Activated CD4-positive, alpha-beta T cell treated with anti-CD3 and anti-CD28 coated beads, Interleukin-2, amount 50 U/mL, for 16 hours (primary cell): Measurements from ENCODE around the gene GAS7.
"Not testable (repeated sequence)": the region's sequence is repeated elsewhere in the genome, so short reads cannot be mapped to it uniquely, and the experiment has no call there.

ENCODE experiments used
- DNase-seq: peaks from one replicate; pipeline ENCODE4 v3.0.0-alpha.2; 2020

GAS7 gene

GRCh38 chr17:9932491-9932890 is 265.9 kb downstream of the GAS7 start:
- DNase-seq: no peak

- no peak for DNase-seq
Observed at GRCh38 chr17:9931144-9931741, 267.2 kb downstream of the GAS7 start.

- DNase-seq: no peak
Observed at GRCh38 chr17:9929871-9930270, 268.5 kb downstream of the GAS7 start.

GRCh38 chr17:9928601-9929333 is 269.6 kb downstream of the GAS7 start:
- no peak for DNase-seq

- no peak for DNase-seq
Observed at GRCh38 chr17:9926150-9926804, 272.1 kb downstream of the GAS7 start.

GRCh38 chr17:9925457-9925856 is 272.9 kb downstream of the GAS7 start:
- DNase-seq: no peak

- peak; percentile 64 for DNase-seq
Observed at GRCh38 chr17:9924735-9925191, 273.6 kb downstream of the GAS7 start.

GRCh38 chr17:9922012-9922848 is 276.2 kb downstream of the GAS7 start:
- DNase-seq: no peak

- not testable (repeated sequence) for DNase-seq
Observed at GRCh38 chr17:9921216-9921615, 277.2 kb downstream of the GAS7 start.

- no peak for DNase-seq
Observed at GRCh38 chr17:9918804-9919352, 279.5 kb downstream of the GAS7 start.

- DNase-seq: no peak
Observed at GRCh38 chr17:9918352-9918751, 280.1 kb downstream of the GAS7 start.

GRCh38 chr17:9917801-9918200 is 280.6 kb downstream of the GAS7 start:
- no peak for DNase-seq

GRCh38 chr17:9917131-9917530 is 281.3 kb downstream of the GAS7 start:
- DNase-seq: no peak

- no peak for DNase-seq
Observed at GRCh38 chr17:9916108-9916507, 282.3 kb downstream of the GAS7 start.

- no peak for DNase-seq
Observed at GRCh38 chr17:9913476-9913875, 284.9 kb downstream of the GAS7 start.

GRCh38 chr17:9912121-9913099 is 286.0 kb downstream of the GAS7 start:
- DNase-seq: no peak

GRCh38 chr17:9911089-9911488 is 287.3 kb downstream of the GAS7 start:
- no peak for DNase-seq

- DNase-seq: no peak
Observed at GRCh38 chr17:9908649-9909042, 289.8 kb downstream of the GAS7 start.

- no peak for DNase-seq
Observed at GRCh38 chr17:9907883-9908648, 290.3 kb downstream of the GAS7 start.

- DNase-seq: no peak
Observed at GRCh38 chr17:9907131-9907530, 291.3 kb downstream of the GAS7 start.

- no peak for DNase-seq
Observed at GRCh38 chr17:9906616-9907015, 291.8 kb downstream of the GAS7 start.
